C4-2B (cell line): Measurements from ENCODE around the gene CTAGE1.

Source experiments
- CTCF ChIP-seq: fragments of 450-650 bp; conservative IDR thresholded peaks from 2 replicates; pipeline ENCODE4 v1.5.1; 2017; ENCODE audit warnings: mild to moderate bottlenecking
- ZFX ChIP-seq: fragments of 450-650 bp; IDR thresholded peaks from 2 replicates; pipeline ENCODE4 v1.6.1; 2017

GRCh38 chr18:22456116-22456480 lies 38.4 kb upstream of the CTAGE1 start:
- no peak for TF ChIP-seq CTCF
- TF ChIP-seq ZFX, result no peak
